Thyroid gland (tissue), 4 donors: ENCODE measurements around the gene ELAVL4.

ENCODE experiments used
- POLR2A ChIP-seq, 2 donors: fragments of 450-650 bp; IDR thresholded peaks; one replicate each; pipeline ENCODE4 v1.6.1; 2017; ENCODE audit warnings: antibody characterized with exemption in 2 of 2, mild to moderate bottlenecking in 2 of 2, moderate library complexity in 1 of 2
- TF ChIP-seq, protein P1 (sequence below), 6 experiments: fragments of 200-600 bp in 3 of 6; fragments of 450-650 bp in 3 of 6; sonication (generic) in 3 of 6; IDR thresholded peaks; one replicate each; pipeline ENCODE4 v1.5.1; 2016 to 2019; ENCODE audit warnings: antibody characterized with exemption in 6 of 6, mild to moderate bottlenecking in 2 of 6, inconsistent platforms in 1 of 6, moderate library complexity in 1 of 6

DNA sequence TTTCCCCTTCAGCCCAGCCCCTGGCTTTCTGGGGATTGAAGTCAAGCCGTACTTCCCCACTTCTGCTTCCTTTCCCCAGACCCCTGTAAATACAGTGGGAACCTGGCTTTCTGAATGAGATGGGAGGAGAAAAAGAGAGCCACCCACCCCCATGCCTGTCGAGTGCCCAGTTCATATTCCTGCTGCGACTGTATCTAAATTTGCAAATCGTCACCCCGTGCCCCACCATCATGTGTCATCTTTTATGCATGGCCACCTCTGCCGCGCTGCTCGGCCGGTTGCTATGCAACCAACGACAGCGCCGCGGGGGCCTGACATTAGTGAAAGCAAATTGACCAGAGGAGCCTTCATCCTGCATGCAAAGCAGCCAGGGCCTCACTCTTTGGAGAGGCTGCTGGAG is 143.0 kb downstream of the ELAVL4 start:
- TF ChIP-seq POLR2A (IDR thresholded peaks at IDR 0.05) = no peak
- TF ChIP-seq, protein P1, sequence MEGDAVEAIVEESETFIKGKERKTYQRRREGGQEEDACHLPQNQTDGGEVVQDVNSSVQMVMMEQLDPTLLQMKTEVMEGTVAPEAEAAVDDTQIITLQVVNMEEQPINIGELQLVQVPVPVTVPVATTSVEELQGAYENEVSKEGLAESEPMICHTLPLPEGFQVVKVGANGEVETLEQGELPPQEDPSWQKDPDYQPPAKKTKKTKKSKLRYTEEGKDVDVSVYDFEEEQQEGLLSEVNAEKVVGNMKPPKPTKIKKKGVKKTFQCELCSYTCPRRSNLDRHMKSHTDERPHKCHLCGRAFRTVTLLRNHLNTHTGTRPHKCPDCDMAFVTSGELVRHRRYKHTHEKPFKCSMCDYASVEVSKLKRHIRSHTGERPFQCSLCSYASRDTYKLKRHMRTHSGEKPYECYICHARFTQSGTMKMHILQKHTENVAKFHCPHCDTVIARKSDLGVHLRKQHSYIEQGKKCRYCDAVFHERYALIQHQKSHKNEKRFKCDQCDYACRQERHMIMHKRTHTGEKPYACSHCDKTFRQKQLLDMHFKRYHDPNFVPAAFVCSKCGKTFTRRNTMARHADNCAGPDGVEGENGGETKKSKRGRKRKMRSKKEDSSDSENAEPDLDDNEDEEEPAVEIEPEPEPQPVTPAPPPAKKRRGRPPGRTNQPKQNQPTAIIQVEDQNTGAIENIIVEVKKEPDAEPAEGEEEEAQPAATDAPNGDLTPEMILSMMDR (IDR thresholded peaks at IDR 0.05) = no peak
